NCI-H2227 (cell line): ENCODE data around the gene ROR2.

Experiments
- DNase-seq: peaks from one replicate; lab custom pipeline; 2025; ENCODE audit not compliant: unreplicated experiment; lab: John Stamatoyannopoulos, UW

Gene ROR2

DNA sequence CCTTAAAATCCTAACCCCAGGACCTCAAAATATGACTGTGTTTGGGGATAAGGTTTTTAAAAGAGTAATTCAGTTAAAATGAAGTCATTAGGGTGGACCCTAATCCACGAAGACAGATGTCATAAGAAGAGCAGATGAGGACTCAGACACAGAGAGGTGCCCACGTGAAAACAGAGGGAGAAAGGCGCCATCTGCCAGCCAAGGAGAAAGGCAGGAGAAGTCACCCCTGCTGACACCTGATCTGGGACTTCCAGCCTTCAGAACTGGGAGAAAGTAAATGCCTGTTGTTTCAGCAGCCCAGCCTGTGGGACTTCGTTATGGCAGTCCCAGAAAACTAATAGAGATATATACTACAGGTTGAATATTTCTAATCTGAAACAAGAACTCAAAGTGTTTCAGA is 67.4 kb downstream of the ROR2 start:
- no peak for DNase-seq

- DNase-seq = no peak
Observed at GRCh38 chr9:91880378-91880972, 69.6 kb downstream of the ROR2 start.

DNA sequence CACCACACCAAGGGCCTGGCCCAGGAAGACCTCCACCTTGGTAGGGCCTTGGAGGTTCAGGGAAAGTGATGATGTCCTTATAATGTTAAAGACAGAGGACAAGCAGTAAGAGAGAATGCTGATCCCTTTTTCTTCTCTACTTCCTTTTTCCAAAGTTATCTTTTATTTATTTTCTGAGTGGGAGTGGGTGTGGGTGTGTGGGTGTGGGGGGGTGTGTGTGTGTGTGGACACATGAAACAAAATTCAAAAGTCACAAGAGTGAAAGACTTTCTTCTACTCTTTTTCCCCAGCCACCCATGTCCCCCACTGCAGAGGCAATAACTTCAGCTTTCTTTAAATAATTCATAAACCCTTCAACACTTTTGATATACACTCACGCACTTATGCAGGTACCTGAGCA is 70.8 kb downstream of the ROR2 start:
- no peak for DNase-seq

DNA sequence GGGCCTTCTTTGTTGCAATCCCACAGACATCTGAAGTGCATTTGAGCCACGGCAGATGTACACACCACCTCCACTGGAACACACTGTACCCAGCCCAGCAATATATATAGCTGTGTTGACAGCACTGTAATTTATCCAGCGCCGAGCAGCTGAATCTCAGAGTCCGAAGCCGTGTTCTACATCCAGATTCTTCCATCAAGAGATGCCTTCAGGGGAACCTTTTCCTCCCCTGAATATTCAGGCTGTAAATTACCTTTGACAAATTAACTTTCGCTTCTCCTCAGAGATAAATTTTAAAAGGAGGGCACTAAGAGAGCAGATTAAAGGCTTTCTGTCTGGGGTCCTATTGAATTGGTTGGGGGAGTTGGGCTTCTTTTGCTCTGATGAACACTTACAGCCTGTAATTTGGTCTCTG is 76.4 kb downstream of the ROR2 start:
- DNase-seq = peak; percentile 74

- no peak for DNase-seq
Observed at GRCh38 chr9:91868732-91869391, 81.2 kb downstream of the ROR2 start.

DNA sequence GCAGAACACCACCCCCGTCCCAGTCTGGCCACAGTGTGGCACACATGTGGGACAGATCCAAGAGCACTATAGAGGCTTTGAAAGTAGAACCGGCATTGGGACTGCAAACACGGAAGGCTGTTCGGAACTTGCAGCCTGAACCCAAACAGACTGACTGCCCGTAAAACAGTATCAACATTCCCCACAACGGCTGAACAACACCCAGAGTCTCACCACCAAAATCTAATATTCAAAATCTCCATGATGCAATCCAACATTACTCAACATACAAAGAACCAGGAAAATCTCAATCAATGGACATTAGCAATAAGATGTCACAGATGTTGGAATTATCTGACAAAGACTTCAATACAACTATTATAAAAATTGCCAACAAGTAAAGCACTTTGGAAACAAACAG is 82.3 kb downstream of the ROR2 start:
- no peak for DNase-seq

DNA sequence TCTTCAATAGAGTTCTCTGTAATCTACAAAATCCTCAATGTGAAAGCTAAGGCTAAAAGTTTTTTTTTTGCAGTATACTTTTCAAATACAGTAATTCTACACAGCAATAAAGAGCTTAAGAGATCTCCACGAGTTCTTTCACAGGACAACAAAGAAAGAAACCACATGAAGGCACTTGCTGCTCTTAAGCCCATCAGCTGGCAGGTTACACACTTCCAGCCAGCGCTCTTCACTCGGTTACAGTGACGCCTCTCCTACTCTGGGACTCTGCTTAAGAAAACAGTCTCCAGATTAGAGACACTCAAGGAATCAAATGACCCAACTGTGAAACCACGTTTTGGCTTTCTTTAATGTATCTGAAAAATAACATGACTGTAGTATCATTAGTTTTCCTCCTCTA is 85.0 kb downstream of the ROR2 start:
- DNase-seq = peak; percentile 9

- DNase-seq = no peak
Observed at GRCh38 chr9:91864380-91864779, 85.6 kb downstream of the ROR2 start.

- no peak for DNase-seq
Observed at GRCh38 chr9:91863469-91863868, 86.6 kb downstream of the ROR2 start.

GRCh38 chr9:91858213-91859030 is 91.6 kb downstream of the ROR2 start:
- DNase-seq = peak; percentile 20

DNA sequence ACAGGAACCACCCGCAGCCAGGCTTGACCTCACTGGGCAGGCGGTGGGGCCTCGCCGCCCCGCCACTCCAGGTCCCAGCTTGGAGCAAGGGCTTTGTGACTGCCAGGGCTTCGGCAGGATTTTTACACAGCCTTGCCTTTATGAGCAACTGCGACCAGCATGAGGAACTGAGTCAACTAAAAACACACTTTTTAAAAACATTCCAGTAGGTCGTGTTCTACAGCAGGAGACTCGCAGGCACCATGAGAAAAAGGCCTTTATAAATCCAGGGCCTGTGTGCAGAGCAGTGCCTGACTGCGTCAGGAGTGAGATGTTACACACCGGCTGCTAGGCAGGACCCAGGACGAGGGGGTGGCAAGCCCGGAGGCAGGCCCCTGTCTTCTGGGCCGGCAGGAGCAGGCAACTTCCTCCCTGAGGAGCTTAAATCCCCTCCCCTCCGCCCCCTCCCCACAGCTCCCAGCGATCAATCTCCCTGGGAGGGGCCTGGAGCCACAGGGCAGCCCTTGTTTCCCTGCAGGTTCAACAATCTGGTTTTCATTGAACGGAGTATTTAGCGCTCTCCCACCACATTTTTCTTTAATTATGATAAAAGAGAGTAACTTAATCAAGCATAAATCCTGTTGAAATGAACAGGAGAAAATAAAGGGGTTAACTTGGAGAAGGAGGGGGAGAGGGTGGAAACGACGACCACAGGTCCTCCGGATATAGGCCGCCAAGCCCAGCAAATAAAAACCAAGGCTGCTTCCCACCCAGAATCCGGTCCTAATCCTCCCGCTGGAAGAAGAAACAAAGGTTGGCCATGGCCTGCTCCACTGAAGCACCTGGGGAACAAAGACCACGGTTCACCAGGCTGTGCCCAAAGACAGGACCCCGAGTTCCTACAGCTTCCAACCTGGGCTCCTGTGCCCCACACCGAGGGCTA is 92.5 kb downstream of the ROR2 start:
- DNase-seq = peak; percentile 33

GRCh38 chr9:91856419-91856818 is 93.6 kb downstream of the ROR2 start:
- DNase-seq = no peak

DNA sequence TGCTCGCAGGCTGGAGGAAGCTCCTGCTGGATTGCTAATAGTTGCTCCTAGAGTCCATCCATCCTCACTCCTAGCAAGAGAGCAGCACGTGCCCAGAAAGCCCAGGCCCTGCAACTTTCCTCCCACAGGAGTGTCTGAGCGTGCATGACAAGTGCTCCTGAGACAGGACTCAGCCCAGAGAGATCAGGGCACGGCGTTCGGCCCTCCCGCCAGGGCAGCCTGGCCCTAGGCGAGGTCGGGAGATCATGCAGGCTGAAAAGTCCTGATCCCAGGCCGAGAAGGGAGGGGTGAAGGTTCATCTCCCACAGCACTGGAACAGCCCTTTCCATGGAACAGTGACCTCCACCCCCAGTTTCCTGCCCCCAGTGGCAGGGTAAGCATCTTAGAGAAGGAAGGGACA is 94.8 kb downstream of the ROR2 start:
- DNase-seq = no peak

GRCh38 chr9:91852801-91853347 is 97.2 kb downstream of the ROR2 start:
- DNase-seq = no peak

- DNase-seq = no peak
Observed at GRCh38 chr9:91849694-91850093, 100.3 kb downstream of the ROR2 start.

- DNase-seq = no peak
Observed at GRCh38 chr9:91848146-91848545, 101.9 kb downstream of the ROR2 start.

- DNase-seq = no peak
Observed at GRCh38 chr9:91847581-91848091, 102.4 kb downstream of the ROR2 start.

DNA sequence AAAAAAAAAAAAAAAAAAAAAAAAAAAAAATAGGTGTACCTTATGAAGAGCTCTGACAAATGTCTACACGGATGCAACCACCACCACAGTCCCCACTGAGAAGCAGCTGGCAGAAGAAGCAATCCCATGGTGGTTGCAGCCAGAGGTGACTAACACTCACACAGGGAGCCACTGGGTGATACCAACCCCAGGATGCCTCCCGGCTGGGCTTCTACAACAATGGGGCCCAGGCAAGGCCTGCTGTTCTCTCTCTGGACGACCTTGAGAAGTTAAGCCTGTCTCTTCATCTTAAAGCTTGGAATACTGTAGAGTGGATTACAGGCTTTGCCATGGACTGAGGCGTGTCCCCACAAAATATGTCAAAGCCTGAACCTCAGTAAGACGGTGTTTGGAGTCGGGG is 104.1 kb downstream of the ROR2 start:
- no peak for DNase-seq

DNA sequence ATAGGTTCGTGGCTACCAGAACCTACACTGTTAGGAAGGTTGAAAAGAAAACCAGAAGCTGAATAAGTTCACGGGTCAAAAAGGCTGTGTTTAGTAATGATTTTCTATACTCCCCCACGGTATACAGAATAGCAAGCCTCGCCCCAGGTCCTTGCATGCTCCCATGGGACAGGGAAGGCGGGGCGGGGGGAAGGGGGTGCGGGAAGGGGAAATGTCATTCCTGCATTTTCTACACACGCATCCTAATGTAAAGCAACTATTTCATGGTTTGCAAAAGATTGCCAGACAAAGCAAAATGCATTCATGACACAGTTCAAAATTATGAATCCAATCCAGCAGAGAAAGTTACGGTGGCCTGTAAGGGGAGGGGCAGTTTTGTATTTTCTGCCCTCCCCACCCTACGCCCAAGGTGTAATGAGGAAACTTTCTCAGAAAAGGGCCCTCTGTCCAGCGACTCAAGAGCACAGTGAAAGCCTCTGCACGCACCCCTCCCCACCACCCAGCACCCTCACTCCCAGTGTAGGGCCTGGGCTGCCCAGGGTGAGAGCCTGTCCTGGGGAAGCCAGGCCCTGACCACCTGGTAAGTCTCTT is 105.2 kb downstream of the ROR2 start:
- DNase-seq = no peak

GRCh38 chr9:91844190-91844589 is 105.8 kb downstream of the ROR2 start:
- peak; percentile 23 for DNase-seq
